A549 (cell line): ENCODE results near the gene TBC1D19. TPM values are rescaled to one million over a fixed set of nuclear protein-coding genes. Genes with fewer than 3 reads are reported as not detected.

Source experiments
- ATAC-seq, 2 experiments: fragments of 200-7000 bp in 1 of 2; fragments of >200 bp in 1 of 2; cut with Nextera tagmentation in 1 of 2; cut with Tn5 transposase in 1 of 2; 3 replicates each; pipeline versions ENCODE4 v1.8.0 to v1.9.1; 2018 to 2020; ENCODE audit warnings: mild to moderate bottlenecking in 1 of 2, moderate library complexity in 1 of 2
- CTCF ChIA-PET: fragments of 300-600 bp; sonication (Branson Sonifier 250); formaldehyde crosslinking; extraction: SDS; loops from one replicate; lab custom pipeline; 2021; ENCODE audit warnings: antibody characterized with exemption, inconsistent platforms; lab: Yijun Ruan, JAX
- POLR2A ChIA-PET: fragments of 350-600 bp; formaldehyde crosslinking; extraction: SDS; loops from one replicate; lab custom pipeline; 2021; ENCODE audit warnings: antibody characterized with exemption, inconsistent platforms; lab: Yijun Ruan, JAX
- DNase-seq, 2 experiments: peaks; one replicate each; pipeline versions ENCODE4 v3.0.0 to v3.0.0-alpha.2; 2011 to 2016; ENCODE audit warnings: low read depth in 1 of 2, low spot score in 1 of 2
- FAIRE-seq: peaks from 2 replicates; lab custom pipeline; 2011; peaks lifted over from hg19 to GRCh38; lab: Jason Lieb, UNC
- H3K27ac ChIP-seq, 2 experiments: fragments of >200 bp; sonication (Bioruptor Twin); formaldehyde crosslinking; 3 replicates each; pipeline ENCODE4 v1.5.1; 2016 to 2017
- H3K4me1 ChIP-seq: fragments of >200 bp; sonication (Bioruptor Twin); formaldehyde crosslinking; 3 replicates; pipeline ENCODE4 v1.6.1; 2016
- H3K4me2 ChIP-seq: fragments of >200 bp; sonication (Bioruptor Twin); formaldehyde crosslinking; 3 replicates; pipeline ENCODE4 v1.6.1; 2016
- H3K4me3 ChIP-seq: fragments of >200 bp; sonication (Bioruptor Twin); formaldehyde crosslinking; 3 replicates; pipeline ENCODE4 v1.5.1; 2016
- H3K9me3 ChIP-seq: fragments of >200 bp; sonication (Bioruptor Twin); formaldehyde crosslinking; 3 replicates; pipeline ENCODE4 v1.6.1; 2016
- BHLHE40 ChIP-seq: IDR thresholded peaks from 2 replicates; pipeline ENCODE4 v1.6.1; 2012; ENCODE audit warnings: low read depth, low read length, inconsistent platforms
- CHD2 ChIP-seq: fragments of 150-350 bp; IDR thresholded peaks from 2 replicates; pipeline ENCODE4 v1.6.1; 2014; ENCODE audit warnings: low read length; ENCODE audit not compliant: partially characterized antibody
- CHD4 ChIP-seq: fragments of 200-600 bp; sonication (generic); IDR thresholded peaks from 2 replicates; pipeline ENCODE4 v1.6.1; 2016; ENCODE audit warnings: antibody characterized with exemption, mild to moderate bottlenecking, borderline replicate concordance
- EHF ChIP-seq: fragments of 250-450 bp; sonication (Bioruptor Pico); IDR thresholded peaks from 2 replicates; pipeline ENCODE4 v1.5.0; 2020; ENCODE audit warnings: mild to moderate bottlenecking
- ESRRA ChIP-seq: fragments of 150-350 bp; IDR thresholded peaks from 2 replicates; pipeline ENCODE4 v1.6.1; 2014; ENCODE audit warnings: mild to moderate bottlenecking, low read length, borderline replicate concordance
- HDAC2 ChIP-seq: fragments of 200-600 bp; sonication (generic); IDR thresholded peaks from 2 replicates; pipeline ENCODE4 v1.6.1; 2016
- HOXB13 ChIP-seq: fragments of 250-450 bp; sonication (Bioruptor Pico); IDR thresholded peaks from 2 replicates; pipeline ENCODE4 v1.5.0; 2020; ENCODE audit warnings: low read depth, mild to moderate bottlenecking, moderate library complexity
- NPAS2 ChIP-seq: fragments of 250-450 bp; sonication (Bioruptor Pico); IDR thresholded peaks from 2 replicates; pipeline ENCODE4 v1.8.0; 2022; ENCODE audit warnings: mild to moderate bottlenecking, moderate library complexity, borderline replicate concordance
- POLR2A ChIP-seq: IDR thresholded peaks from 2 replicates; pipeline ENCODE4 v1.6.1; 2012; ENCODE audit warnings: mild to moderate bottlenecking, low read length
- RCOR1 ChIP-seq: fragments of 150-350 bp; IDR thresholded peaks from 2 replicates; pipeline ENCODE4 v1.6.1; 2014; ENCODE audit warnings: antibody characterized with exemption, low read length, low read depth
- RFX5 ChIP-seq: fragments of 450-650 bp; IDR thresholded peaks from 2 replicates; pipeline ENCODE4 v1.7.1; 2014; ENCODE audit warnings: antibody characterized with exemption, mild to moderate bottlenecking, moderate library complexity
- TFCP2L1 ChIP-seq: fragments of 250-450 bp; sonication (Bioruptor Pico); IDR thresholded peaks from 2 replicates; pipeline ENCODE4 v1.5.0; 2021; ENCODE audit warnings: mild to moderate bottlenecking
- ZC3H11A ChIP-seq: fragments of 450-650 bp; IDR thresholded peaks from 2 replicates; pipeline ENCODE4 v1.6.1; 2014; ENCODE audit warnings: antibody characterized with exemption, mild to moderate bottlenecking
- ZFP36 ChIP-seq: fragments of 450-650 bp; IDR thresholded peaks from 2 replicates; pipeline ENCODE4 v1.6.1; 2014; ENCODE audit warnings: borderline replicate concordance; ENCODE audit not compliant: partially characterized antibody
- ZNF302 ChIP-seq: fragments of 250-450 bp; sonication (Bioruptor Pico); IDR thresholded peaks from 2 replicates; pipeline ENCODE4 v1.9.0; 2021; ENCODE audit warnings: inconsistent platforms, mild to moderate bottlenecking, moderate library complexity
- ZSCAN20 ChIP-seq: fragments of 250-450 bp; sonication (Bioruptor Pico); IDR thresholded peaks from 2 replicates; pipeline ENCODE4 v1.8.0; 2022; ENCODE audit warnings: mild to moderate bottlenecking, moderate library complexity
- WGBS: methylation state at CpG from one replicate; pipeline ENCODE4 v1.1.6; 2017; ENCODE audit errors: missing lambda C conversion rate; 5-methylcytosine and 5-hydroxymethylcytosine counted together
- polyA plus RNA-seq, 4 experiments: library from polyadenylated mRNA; depleted of rRNA in 3 of 4; stranded (reverse); fragments of >200 nt; fragmentation: RNase III in 1 of 4; extraction: RNeasy Plus Mini Kit Qiagen cat#74134 plus additional on column Dnase treatment in 1 of 4; gene quantifications; 2 replicates in 3 of 4; 3 replicates in 1 of 4; pipeline ENCODE4 v1.2.3, GENCODE V29; 2011 to 2017
- TF ChIP-seq, protein P1 (sequence below): fragments of >200 bp; sonication (Bioruptor Twin); formaldehyde crosslinking; IDR thresholded peaks from 3 replicates; pipeline ENCODE4 v1.5.1; 2016
- TF ChIP-seq, protein P2 (sequence below): IDR thresholded peaks from 2 replicates; pipeline ENCODE4 v1.6.1; 2012
- TF ChIP-seq, protein P3 (sequence below): IDR thresholded peaks from 2 replicates; pipeline ENCODE4 v1.6.1; 2012; ENCODE audit warnings: low read depth, borderline replicate concordance

The TBC1D19 gene
- polyA plus RNA-seq, 2 of the 4 experiments (the other 2 are of a cell fraction) = 4.1 to 11.7 TPM

DNA sequence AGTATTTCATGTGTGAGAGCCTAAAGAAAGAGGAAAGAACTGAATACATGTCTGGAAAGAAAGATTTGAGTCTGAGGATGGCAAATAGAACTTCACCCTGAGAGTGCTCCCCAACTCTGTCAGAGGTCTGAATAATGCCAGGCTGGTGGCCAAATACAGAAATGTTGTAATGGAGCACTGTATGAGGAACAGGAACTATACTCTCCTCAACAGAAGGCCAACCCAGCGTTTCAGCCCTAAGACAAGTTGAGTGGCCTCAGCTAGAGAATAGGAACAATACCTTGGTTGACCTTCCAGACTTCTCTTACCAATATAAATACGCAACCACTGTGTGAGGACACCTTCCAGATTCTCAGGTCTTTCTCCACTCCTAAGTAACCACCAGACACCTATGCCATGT lies 182.3 kb downstream of the TBC1D19 start:
- POLR2A ChIA-PET = no interaction called here
- TF ChIP-seq ZC3H11A (no peak), EHF (CRISPR knock-in tag) (no peak), RCOR1 (no peak), RFX5 (no peak), ZSCAN20 (CRISPR knock-in tag) (no peak)
- no peak overlapping the region for H3K4me3 ChIP-seq
- ATAC-seq (no peak), DNase-seq (no peak), FAIRE-seq (no peak)
- H3K9me3 ChIP-seq = no peaks in the 10 kb centered on the region
- 100% methylated on average over 2 of the region's 2 CpGs for WGBS
- no peaks in the 10 kb centered on the region for H3K4me1 ChIP-seq
- H3K27ac ChIP-seq = no peak overlapping the region
- CTCF ChIA-PET = no interaction called here
- H3K4me2 ChIP-seq = no peak overlapping the region

DNA sequence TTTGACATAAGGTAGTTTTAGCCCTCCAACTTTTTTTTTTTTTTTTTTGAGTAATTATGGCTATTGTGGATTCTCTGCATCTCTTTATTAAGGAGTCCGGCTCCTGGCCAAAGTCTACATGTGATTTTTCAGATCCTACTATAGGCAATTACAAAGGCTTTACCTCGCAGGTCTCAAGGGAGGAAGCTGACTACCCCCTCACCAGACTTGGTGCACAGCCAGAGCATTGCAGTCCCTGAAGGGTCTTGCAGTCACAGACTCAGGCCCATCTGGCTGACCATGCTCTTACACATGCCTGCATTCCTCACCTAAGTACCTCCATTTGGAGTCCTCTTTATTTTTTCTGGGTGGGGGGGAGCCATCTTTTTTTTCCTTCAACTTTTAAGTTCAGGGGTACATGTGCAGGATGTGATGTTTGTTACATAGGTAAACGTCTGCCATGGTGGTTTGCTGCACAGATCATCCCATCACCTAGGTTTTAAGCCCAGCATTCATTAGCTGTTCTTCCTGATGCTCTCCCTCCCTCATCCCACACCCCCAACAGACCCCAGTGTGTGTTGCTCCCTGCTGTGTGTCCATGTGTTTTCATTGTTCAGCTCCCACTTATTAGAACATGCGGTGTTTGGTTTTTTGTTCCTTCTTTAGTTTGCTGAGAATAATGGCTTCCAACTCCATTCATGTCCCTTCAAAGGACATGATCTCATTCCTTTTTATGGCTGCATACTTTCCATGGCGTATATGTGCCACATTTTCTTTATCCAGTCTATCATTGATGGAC lies 188.4 kb downstream of the TBC1D19 start:
- Histone ChIP-seq H3K4me1 (no peaks in the 10 kb centered on the region), H3K4me3 (no peak overlapping the region), H3K27ac (no peak overlapping the region), H3K9me3 (no peaks in the 10 kb centered on the region), H3K4me2 (no peak overlapping the region)
- TF ChIP-seq ZNF302 (CRISPR knock-in tag) (no peak), HDAC2 (no peak)
- TF ChIP-seq, protein P1, sequence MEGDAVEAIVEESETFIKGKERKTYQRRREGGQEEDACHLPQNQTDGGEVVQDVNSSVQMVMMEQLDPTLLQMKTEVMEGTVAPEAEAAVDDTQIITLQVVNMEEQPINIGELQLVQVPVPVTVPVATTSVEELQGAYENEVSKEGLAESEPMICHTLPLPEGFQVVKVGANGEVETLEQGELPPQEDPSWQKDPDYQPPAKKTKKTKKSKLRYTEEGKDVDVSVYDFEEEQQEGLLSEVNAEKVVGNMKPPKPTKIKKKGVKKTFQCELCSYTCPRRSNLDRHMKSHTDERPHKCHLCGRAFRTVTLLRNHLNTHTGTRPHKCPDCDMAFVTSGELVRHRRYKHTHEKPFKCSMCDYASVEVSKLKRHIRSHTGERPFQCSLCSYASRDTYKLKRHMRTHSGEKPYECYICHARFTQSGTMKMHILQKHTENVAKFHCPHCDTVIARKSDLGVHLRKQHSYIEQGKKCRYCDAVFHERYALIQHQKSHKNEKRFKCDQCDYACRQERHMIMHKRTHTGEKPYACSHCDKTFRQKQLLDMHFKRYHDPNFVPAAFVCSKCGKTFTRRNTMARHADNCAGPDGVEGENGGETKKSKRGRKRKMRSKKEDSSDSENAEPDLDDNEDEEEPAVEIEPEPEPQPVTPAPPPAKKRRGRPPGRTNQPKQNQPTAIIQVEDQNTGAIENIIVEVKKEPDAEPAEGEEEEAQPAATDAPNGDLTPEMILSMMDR = no peak
- ChIA-PET POLR2A (no interaction called here), CTCF (no interaction called here)
- ATAC-seq (no peak), DNase-seq (no peak), FAIRE-seq (no peak)
- WGBS = 71% methylated on average over 5 of the region's 5 CpGs

DNA sequence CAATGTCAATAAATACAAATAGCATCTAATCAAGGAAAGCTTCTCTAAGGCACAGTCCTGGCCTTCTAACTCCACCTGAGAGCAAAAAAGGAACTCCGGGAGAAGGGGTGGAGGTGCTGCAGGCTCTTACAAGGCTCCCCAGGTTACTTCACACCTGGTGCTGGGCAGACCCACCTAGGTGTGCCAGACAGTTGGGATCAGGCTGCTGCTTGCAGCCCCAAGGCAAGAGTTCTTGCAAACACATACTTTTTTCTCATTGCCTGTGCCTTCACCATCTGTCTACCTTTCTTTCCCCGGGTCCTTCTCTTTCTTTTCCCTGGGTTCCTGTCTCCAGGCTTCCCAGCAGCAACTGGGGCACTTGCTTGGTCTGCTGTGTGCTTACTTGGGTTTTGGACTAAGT lies 195.3 kb downstream of the TBC1D19 start:
- no peak for FAIRE-seq
- Histone ChIP-seq H3K9me3 (no peaks in the 10 kb centered on the region), H3K4me3 (no peak overlapping the region), H3K4me2 (no peak overlapping the region), H3K4me1 (no peaks in the 10 kb centered on the region), H3K27ac (no peak overlapping the region)
- TF ChIP-seq TFCP2L1 (CRISPR knock-in tag) (no peak), ESRRA (no peak), NPAS2 (CRISPR knock-in tag) (no peak)
- 96% methylated on average over 2 of the region's 2 CpGs for WGBS
- ChIA-PET POLR2A (no interaction called here), CTCF (no interaction called here)
- no peak for ATAC-seq
- DNase-seq = no peak

DNA sequence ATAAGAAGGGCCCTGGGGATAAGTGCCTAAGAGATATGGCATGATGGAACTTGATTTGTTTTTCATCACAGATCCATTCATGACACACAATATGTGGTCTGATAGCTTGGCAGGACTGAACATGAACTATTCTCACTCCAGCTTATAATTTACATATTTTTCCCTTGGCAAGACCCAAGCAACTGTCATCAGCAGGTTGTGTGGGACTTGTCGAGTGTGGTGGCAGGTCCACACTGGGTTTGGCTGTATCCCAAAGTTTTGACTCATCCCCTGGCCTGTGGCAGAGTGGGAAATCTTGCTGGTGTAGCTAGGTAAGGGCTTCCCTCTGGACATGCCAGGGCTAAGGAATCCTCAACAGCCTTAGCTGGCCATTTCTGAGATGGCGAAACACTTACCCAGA lies 195.8 kb downstream of the TBC1D19 start:
- H3K4me2 ChIP-seq = no peak overlapping the region
- ChIA-PET POLR2A (no interaction called here), CTCF (no interaction called here)
- ATAC-seq (no peak), DNase-seq (no peak), FAIRE-seq (no peak)
- H3K4me1 ChIP-seq = no peaks in the 10 kb centered on the region
- 75% methylated on average over 2 of the region's 2 CpGs for WGBS
- H3K27ac ChIP-seq = no peak overlapping the region
- no peak overlapping the region for H3K4me3 ChIP-seq
- TF ChIP-seq, protein P2, sequence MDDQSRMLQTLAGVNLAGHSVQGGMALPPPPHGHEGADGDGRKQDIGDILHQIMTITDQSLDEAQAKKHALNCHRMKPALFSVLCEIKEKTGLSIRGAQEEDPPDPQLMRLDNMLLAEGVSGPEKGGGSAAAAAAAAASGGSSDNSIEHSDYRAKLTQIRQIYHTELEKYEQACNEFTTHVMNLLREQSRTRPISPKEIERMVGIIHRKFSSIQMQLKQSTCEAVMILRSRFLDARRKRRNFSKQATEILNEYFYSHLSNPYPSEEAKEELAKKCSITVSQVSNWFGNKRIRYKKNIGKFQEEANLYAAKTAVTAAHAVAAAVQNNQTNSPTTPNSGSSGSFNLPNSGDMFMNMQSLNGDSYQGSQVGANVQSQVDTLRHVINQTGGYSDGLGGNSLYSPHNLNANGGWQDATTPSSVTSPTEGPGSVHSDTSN = no peak
- TF ChIP-seq ZFP36 = no peak
- no peak for TF ChIP-seq NPAS2 (CRISPR knock-in tag)
- TF ChIP-seq CHD2 = no peak
- TF ChIP-seq ZNF302 (CRISPR knock-in tag) = no peak
- no peak for TF ChIP-seq BHLHE40
- TF ChIP-seq CHD4 = no peak
- TF ChIP-seq, protein P3, sequence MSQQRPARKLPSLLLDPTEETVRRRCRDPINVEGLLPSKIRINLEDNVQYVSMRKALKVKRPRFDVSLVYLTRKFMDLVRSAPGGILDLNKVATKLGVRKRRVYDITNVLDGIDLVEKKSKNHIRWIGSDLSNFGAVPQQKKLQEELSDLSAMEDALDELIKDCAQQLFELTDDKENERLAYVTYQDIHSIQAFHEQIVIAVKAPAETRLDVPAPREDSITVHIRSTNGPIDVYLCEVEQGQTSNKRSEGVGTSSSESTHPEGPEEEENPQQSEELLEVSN = no peak
- no peak for TF ChIP-seq POLR2A
- TF ChIP-seq HOXB13 (CRISPR knock-in tag) = no peak
- TF ChIP-seq, protein P1 = no peak
- no peaks in the 10 kb centered on the region for H3K9me3 ChIP-seq
